Osteocyte (in vitro differentiated cells): ENCODE results near the gene GTF2F2. TPM values are rescaled to one million over a fixed set of nuclear protein-coding genes. Genes with fewer than 3 reads are reported as not detected.
A peak's percentile ranks its signal among the peaks of the same experiment; 100 is the strongest.

Source experiments
- DNase-seq: peaks from one replicate; pipeline ENCODE4 v3.0.0; 2021; ENCODE audit warnings: mixed read lengths; ENCODE audit not compliant: unreplicated experiment; ENCODE audit errors: extremely low spot score
- H3K27ac Mint-ChIP-seq: one replicate; pipeline ENCODE4 v1.8.0; 2021; ENCODE audit warnings: mild to moderate bottlenecking, mixed read lengths; ENCODE audit not compliant: unreplicated experiment
- H3K27me3 Mint-ChIP-seq: one replicate; pipeline ENCODE4 v1.8.0; 2021; ENCODE audit warnings: mixed read lengths; ENCODE audit not compliant: unreplicated experiment
- H3K36me3 Mint-ChIP-seq: one replicate; pipeline ENCODE4 v1.8.0; 2021; ENCODE audit warnings: mixed read lengths; ENCODE audit not compliant: unreplicated experiment
- H3K4me1 Mint-ChIP-seq: one replicate; pipeline ENCODE4 v1.8.0; 2021; ENCODE audit warnings: mixed read lengths; ENCODE audit not compliant: unreplicated experiment
- H3K4me3 Mint-ChIP-seq: one replicate; pipeline ENCODE4 v1.8.0; 2021; ENCODE audit warnings: mild to moderate bottlenecking, moderate library complexity, mixed read lengths; ENCODE audit not compliant: unreplicated experiment
- H3K9me3 Mint-ChIP-seq: one replicate; pipeline ENCODE4 v1.8.0; 2021; ENCODE audit warnings: mixed read lengths; ENCODE audit not compliant: unreplicated experiment
- CTCF ChIP-seq: fragments of 200-600 bp; sonication (generic); IDR thresholded peaks from 2 replicates; pipeline ENCODE4 v1.5.0; 2021; ENCODE audit warnings: antibody characterized with exemption, mild to moderate bottlenecking, moderate library complexity
- total RNA-seq: library from RNA; stranded (reverse); gene quantifications from 2 replicates; pipeline ENCODE4 v1.2.1, GENCODE V29; 2021

GTF2F2 gene
- total RNA-seq, 1 donor from 2014 or later: 15.6 TPM

GRCh38 chr13:45198041-45198440 lies 77.7 kb downstream of the GTF2F2 start:
- Mint-ChIP-seq H3K36me3 (no peaks in the 10 kb centered on the region), H3K27me3 (no peaks in the 10 kb centered on the region), H3K27ac (no peak overlapping the region), H3K4me3 (no peak overlapping the region), H3K9me3 (no peaks in the 10 kb centered on the region), H3K4me1 (peaks cover 26% of the 10 kb centered on the region)
- no peak for DNase-seq
- no peak for TF ChIP-seq CTCF

GRCh38 chr13:45198924-45199323 lies 78.6 kb downstream of the GTF2F2 start:
- no peak for DNase-seq
- no peaks in the 10 kb centered on the region for H3K36me3 Mint-ChIP-seq
- no peak for TF ChIP-seq CTCF
- no peaks in the 10 kb centered on the region for H3K9me3 Mint-ChIP-seq
- peaks cover 26% of the 10 kb centered on the region for H3K4me1 Mint-ChIP-seq
- H3K27me3 Mint-ChIP-seq: no peaks in the 10 kb centered on the region
- no peak overlapping the region for H3K4me3 Mint-ChIP-seq
- H3K27ac Mint-ChIP-seq: no peak overlapping the region

- H3K36me3 Mint-ChIP-seq: no peaks in the 10 kb centered on the region
- no peak overlapping the region for H3K4me3 Mint-ChIP-seq
- no peak for TF ChIP-seq CTCF
- H3K27me3 Mint-ChIP-seq: no peaks in the 10 kb centered on the region
- peaks cover 26% of the 10 kb centered on the region for H3K4me1 Mint-ChIP-seq
- DNase-seq: no peak
- H3K27ac Mint-ChIP-seq: no peak overlapping the region
- no peaks in the 10 kb centered on the region for H3K9me3 Mint-ChIP-seq
Observed at GRCh38 chr13:45199711-45200110, 79.4 kb downstream of the GTF2F2 start.

DNA sequence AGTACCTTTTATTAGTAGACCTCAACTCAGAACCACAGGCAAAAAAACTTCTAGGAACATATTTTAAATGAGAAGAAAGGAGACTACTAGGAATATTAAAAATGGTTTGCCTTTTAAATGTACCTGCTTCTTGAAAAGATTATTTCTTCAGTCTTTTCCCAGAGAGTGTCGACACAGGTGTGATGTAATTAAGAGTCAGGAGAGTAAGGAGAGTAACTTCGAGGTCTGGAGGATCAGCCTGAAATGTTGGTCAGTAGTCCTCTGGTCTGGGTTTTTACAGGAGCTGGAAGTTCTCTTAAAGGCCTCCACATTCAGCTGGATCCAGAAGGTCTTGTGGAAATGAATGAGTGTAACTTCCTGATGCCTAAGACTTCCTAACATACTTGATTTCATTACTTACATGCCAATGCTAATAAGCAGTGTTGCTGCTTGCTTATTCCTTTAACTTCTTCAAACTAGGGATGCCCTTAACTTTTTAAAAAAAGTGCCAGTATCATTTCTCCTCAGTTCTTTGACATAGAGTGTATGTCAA lies 80.5 kb downstream of the GTF2F2 start, which contains the start of gene KCTD4:
KCTD4 (minus strand) TSS at position 345 of the 532 bp plus-strand sequence. CDS start 6,478 bp downstream, outside the sequence.
- H3K27ac Mint-ChIP-seq: no peak within 1 kb of the TSS
- H3K9me3 Mint-ChIP-seq: no peaks in the 10 kb centered on the region
- no peaks in the 10 kb centered on the region for H3K36me3 Mint-ChIP-seq
- no peak for DNase-seq
- H3K27me3 Mint-ChIP-seq: no peaks in the 10 kb centered on the region
- H3K4me1 Mint-ChIP-seq: peaks cover 25% of the 10 kb centered on the region
- no peak for TF ChIP-seq CTCF
- no peak within 1 kb of the TSS for H3K4me3 Mint-ChIP-seq

DNA sequence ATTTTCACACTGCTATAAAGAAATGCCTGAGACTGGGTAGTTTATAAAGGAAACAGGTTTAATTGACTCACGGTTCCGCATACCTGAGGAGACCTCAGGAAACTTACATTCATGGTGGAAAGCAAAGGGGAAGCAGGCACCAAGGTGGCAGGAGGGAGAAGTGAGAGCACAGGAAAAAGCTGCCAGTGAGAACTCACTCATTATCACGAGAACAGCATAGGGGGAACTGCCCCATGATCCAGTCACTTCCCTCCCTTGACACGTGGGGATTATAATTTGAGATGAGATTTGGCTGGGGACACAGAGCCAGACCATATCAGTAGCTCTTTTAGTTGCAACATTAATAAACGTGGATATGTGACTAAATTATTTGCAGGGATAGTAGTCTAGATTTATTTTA lies 84.8 kb downstream of the GTF2F2 start:
- Mint-ChIP-seq H3K4me1 (peaks cover 36% of the 10 kb centered on the region), H3K36me3 (peaks cover 14% of the 10 kb centered on the region)

More for the DNA sequence above, 84.8 kb downstream of the GTF2F2 start:
- H3K9me3 Mint-ChIP-seq: no peaks in the 10 kb centered on the region
- TF ChIP-seq CTCF: no peak
- DNase-seq: no peak
- H3K4me3 Mint-ChIP-seq: no peak overlapping the region
- no peaks in the 10 kb centered on the region for H3K27me3 Mint-ChIP-seq
- H3K27ac Mint-ChIP-seq: peak overlapping the region; percentile 23
